Mucosa of descending colon (tissue), 3 donors: ENCODE measurements around the gene MYH13. TPM values are rescaled to one million over a fixed set of nuclear protein-coding genes. Genes with fewer than 3 reads are reported as not detected.

Source experiments
- ATAC-seq: fragments of 200-7000 bp; cut with Tn5 transposase; one replicate; pipeline ENCODE4 v1.9.1; 2020; ENCODE audit warnings: mild to moderate bottlenecking, moderate library complexity
- DNase-seq, 3 donors: peaks; one replicate each; pipeline ENCODE4 v3.0.0-alpha.2; 2020
- H3K36me3 ChIP-seq: fragments of 200-600 bp; one replicate; pipeline ENCODE4 v1.8.0; 2021; ENCODE audit warnings: low read depth, mild to moderate bottlenecking
- H3K4me1 ChIP-seq: fragments of 200-600 bp; one replicate; pipeline ENCODE4 v1.8.0; 2021; ENCODE audit warnings: low read depth, mild to moderate bottlenecking
- H3K4me3 ChIP-seq: fragments of 200-600 bp; one replicate; pipeline ENCODE4 v1.8.0; 2021; ENCODE audit warnings: mild to moderate bottlenecking
- H3K9me3 ChIP-seq: fragments of 200-600 bp; one replicate; pipeline ENCODE4 v1.8.0; 2021; ENCODE audit warnings: mild to moderate bottlenecking
- intact Hi-C, 2 donors: fragments of 100-400 bp; cut with DNase I in 1 of 2; cut with micrococcal nuclease in 1 of 2; formaldehyde crosslinking; loops; one replicate each; pipeline versions ENCODE4 v1.11.0 to v1.11.1; 2022; cut with DNase I, micrococcal nuclease
- total RNA-seq, 3 donors: library from RNA; stranded (reverse); fragmentation: NEBNext Ultra II Directional in 2 of 3; extraction: Animal tissue kit (Norgen Biotek cat#: 25700) in 2 of 3; gene quantifications; one replicate each; pipeline versions ENCODE4 v1.2.1 to v1.2.4, GENCODE V29; 2021 to 2023
- TF ChIP-seq, protein P1 (sequence below): fragments of 200-600 bp; IDR thresholded peaks from one replicate; pipeline ENCODE4 v1.8.0; 2022; ENCODE audit warnings: antibody characterized with exemption, mild to moderate bottlenecking
- donor health status: DM: no; HTN: no; CAD: no; lungs with moderate emphysema.
- donor health status: DM: no; HTN: no; CAD: no.
- donor health status: DM: no; HTN: yes; CAD: no.

MYH13 gene
- total RNA-seq, 3 donors from 2014 or later = 0.05 TPM; not detected in 2

DNA sequence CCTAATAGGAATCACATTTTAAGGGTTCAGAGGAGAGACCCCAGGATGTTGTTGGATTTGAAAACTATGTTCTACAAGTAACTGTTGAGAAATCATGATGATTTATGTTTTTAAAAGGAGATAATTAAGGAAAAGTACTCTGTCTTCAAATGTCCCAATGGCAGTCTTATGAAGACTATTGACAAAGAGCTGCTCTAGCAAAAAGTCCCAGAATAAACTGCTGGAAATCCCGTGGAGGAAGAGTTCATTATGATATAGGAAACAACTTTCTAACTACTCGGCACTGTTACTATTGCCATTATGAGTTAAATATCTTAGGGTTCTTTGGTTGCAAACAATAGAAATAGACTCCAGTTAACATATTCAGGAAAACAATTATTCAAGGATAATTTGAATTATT lies 108.8 kb downstream of the MYH13 start:
- TF ChIP-seq, protein P1, sequence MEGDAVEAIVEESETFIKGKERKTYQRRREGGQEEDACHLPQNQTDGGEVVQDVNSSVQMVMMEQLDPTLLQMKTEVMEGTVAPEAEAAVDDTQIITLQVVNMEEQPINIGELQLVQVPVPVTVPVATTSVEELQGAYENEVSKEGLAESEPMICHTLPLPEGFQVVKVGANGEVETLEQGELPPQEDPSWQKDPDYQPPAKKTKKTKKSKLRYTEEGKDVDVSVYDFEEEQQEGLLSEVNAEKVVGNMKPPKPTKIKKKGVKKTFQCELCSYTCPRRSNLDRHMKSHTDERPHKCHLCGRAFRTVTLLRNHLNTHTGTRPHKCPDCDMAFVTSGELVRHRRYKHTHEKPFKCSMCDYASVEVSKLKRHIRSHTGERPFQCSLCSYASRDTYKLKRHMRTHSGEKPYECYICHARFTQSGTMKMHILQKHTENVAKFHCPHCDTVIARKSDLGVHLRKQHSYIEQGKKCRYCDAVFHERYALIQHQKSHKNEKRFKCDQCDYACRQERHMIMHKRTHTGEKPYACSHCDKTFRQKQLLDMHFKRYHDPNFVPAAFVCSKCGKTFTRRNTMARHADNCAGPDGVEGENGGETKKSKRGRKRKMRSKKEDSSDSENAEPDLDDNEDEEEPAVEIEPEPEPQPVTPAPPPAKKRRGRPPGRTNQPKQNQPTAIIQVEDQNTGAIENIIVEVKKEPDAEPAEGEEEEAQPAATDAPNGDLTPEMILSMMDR = no peak
- intact Hi-C loops = no loop called here
- no peak overlapping the region for H3K4me3 ChIP-seq
- no peaks in the 10 kb centered on the region for H3K4me1 ChIP-seq
- DNase-seq (no peak), ATAC-seq (no peak)
- H3K9me3 ChIP-seq = no peaks in the 10 kb centered on the region
- H3K36me3 ChIP-seq = no peaks in the 10 kb centered on the region

DNA sequence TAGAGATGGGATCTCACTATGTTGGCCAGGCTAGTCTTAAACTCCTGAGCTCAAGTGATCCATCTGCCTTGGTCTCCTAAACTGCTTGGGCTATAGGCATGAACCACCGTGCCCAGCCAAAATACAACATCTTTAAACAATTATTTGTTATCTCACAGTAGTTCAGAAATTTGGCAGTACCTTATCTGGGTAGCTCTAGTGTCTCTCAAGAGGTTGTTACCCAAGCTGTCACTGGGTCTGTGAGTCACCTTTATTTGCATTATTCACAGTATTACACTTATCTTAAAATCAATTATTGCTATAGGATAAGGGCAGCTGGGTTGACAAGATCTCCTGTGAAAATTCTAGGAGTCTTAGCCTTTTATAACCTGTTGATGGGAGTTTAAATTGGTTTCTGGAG lies 110.4 kb downstream of the MYH13 start:
- H3K4me3 ChIP-seq = no peak overlapping the region
- intact Hi-C loops = no loop called here
- H3K36me3 ChIP-seq = no peaks in the 10 kb centered on the region
- DNase-seq (no peak), ATAC-seq (no peak)
- no peaks in the 10 kb centered on the region for H3K4me1 ChIP-seq
- no peaks in the 10 kb centered on the region for H3K9me3 ChIP-seq
- TF ChIP-seq, protein P1 = no peak

DNA sequence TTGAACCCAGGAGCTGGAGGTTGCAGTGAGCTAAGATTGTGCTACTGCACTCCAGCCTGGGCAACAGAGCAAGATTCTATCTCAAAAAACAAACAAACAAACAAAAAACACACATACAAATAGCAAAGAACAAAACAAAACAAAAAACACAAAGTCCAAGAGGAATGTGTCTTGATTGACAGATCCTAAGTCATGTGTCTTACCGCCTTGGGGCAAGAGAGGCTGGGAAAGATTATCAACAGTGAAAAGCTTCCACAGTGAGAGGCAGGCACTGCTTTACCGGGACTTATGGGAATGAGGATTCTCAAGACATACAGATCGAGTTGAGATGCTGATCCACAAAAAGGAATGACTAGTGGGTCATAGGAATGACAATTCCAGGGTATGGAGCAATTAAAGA lies 111.7 kb downstream of the MYH13 start:
- no peaks in the 10 kb centered on the region for H3K36me3 ChIP-seq
- ATAC-seq = no peak
- H3K9me3 ChIP-seq = no peaks in the 10 kb centered on the region
- no peak for DNase-seq
- TF ChIP-seq, protein P1 = no peak
- H3K4me1 ChIP-seq = no peaks in the 10 kb centered on the region
- H3K4me3 ChIP-seq = no peak overlapping the region
- intact Hi-C loops = no loop called here

GRCh38 chr17:10251212-10251948 lies 121.4 kb downstream of the MYH13 start:
- DNase-seq (no peak), ATAC-seq (no peak)
- no peaks in the 10 kb centered on the region for H3K36me3 ChIP-seq
- TF ChIP-seq, protein P1 = no peak
- intact Hi-C loops = no loop called here
- H3K9me3 ChIP-seq = no peaks in the 10 kb centered on the region
- no peaks in the 10 kb centered on the region for H3K4me1 ChIP-seq
- H3K4me3 ChIP-seq = no peak overlapping the region

Other genes starting within 250 kb of the MYH13 start
- 10 to 100 TPM in 2 of 3 donors, 1 to 10 TPM in 1; 6.4 to 54.4 (median 21.6) TPM for gene GAS7, start 174.4 kb downstream of the MYH13 start, total RNA-seq
- gene MYH8, start 48.9 kb upstream of the MYH13 start, total RNA-seq = not detected
- gene MYH4, start 96.6 kb upstream of the MYH13 start, total RNA-seq = not detected
- under 1 TPM in 2 of 3 donors, not detected in 1; 0.06 to 0.10 TPM for gene MYH1, start 145.5 kb upstream of the MYH13 start, total RNA-seq
- 1 to 10 TPM in 1 of 3 donors, under 1 TPM in 1, not detected in 1; 0.41 to 1.0 TPM for gene MYH2, start 176.7 kb upstream of the MYH13 start, total RNA-seq